Astrocyte of the spinal cord (primary cell): ENCODE data around the gene ALKBH8.
A peak's percentile ranks its signal among the peaks of the same experiment; 100 is the strongest.

ENCODE experiments used
- DNase-seq: peaks from one replicate; pipeline ENCODE4 v3.0.0; 2011; ENCODE audit warnings: low read depth, low spot score
- H3K4me3 ChIP-seq: 2 replicates; pipeline ENCODE4 v1.5.1; 2011; ENCODE audit warnings: low read depth, mild to moderate bottlenecking, low read length, moderate library complexity
- CTCF ChIP-seq: IDR thresholded peaks from 2 replicates; pipeline ENCODE4 v1.5.1; 2012; ENCODE audit warnings: low read depth, mild to moderate bottlenecking, low read length, inconsistent platforms
- in situ Hi-C: cut with HindIII; loops from 2 replicates; pipeline ENCODE4 v1.10.0; 2017; ENCODE audit warnings: low sequenced_read_pairs

ALKBH8 gene

GRCh38 chr11:107493117-107493516 lies 72.4 kb downstream of the ALKBH8 start:
- DNase-seq, result peak; percentile 27
- H3K4me3 ChIP-seq, result no peak overlapping the region
- in situ Hi-C loops, result no loop called here
- TF ChIP-seq CTCF, result no peak

GRCh38 chr11:107490836-107491235 lies 74.7 kb downstream of the ALKBH8 start:
- H3K4me3 ChIP-seq, result no peak overlapping the region
- in situ Hi-C loops, result no loop called here
- TF ChIP-seq CTCF, result no peak
- no peak for DNase-seq

DNA sequence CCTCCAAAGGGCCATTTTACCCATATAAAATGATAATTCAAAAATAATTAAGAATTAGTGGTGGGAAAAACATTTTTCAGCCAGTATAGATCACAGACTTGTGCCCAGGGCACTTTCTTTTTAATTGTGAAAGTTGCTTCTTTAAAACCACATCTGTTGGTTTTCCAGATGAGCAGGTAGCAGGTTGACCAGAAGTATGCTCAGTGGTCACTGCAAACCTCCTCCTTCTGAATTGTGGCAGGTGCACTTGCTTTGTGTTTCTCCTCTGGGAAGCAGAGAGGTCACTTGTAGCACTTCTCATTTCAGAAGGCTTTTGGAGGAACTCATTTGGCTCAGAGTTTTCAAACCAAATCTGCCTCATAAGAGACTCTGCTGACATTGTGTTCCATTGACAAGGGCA lies 83.3 kb downstream of the ALKBH8 start:
- in situ Hi-C loops, result no loop called here
- H3K4me3 ChIP-seq, result no peak overlapping the region
- DNase-seq, result no peak
- no peak for TF ChIP-seq CTCF

- no peak for TF ChIP-seq CTCF
- in situ Hi-C loops, result no loop called here
- H3K4me3 ChIP-seq, result no peak overlapping the region
- DNase-seq, result no peak
Measured at GRCh38 chr11:107478922-107479321, 86.6 kb downstream of the ALKBH8 start.

DNA sequence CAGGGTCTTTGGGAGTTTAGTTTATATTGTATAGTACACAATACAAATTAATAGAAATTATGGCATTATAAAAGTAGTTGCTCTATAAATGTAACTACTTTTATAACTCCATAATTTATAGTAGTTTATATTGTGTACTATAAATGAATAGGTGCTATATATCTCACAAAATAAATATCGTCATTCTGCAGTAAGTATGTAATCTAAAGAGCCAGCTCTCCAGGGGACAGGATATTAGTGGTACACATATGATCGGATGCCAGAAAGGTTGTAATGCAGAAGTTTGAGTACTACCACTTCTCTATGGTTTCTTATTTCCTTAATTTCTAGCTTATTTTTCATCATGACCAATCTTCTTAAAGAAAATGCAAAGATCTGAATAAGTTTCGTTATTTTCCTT lies 87.7 kb downstream of the ALKBH8 start:
- no peak for TF ChIP-seq CTCF
- H3K4me3 ChIP-seq, result no peak overlapping the region
- no peak for DNase-seq
- in situ Hi-C loops, result no loop called here

- no peak for TF ChIP-seq CTCF
Measured at GRCh38 chr11:107473792-107474191, 91.7 kb downstream of the ALKBH8 start.

GRCh38 chr11:107472966-107473365 lies 92.6 kb downstream of the ALKBH8 start:
- in situ Hi-C loops, result no loop called here
- DNase-seq, result no peak
- no peak overlapping the region for H3K4me3 ChIP-seq
- TF ChIP-seq CTCF, result no peak

More at GRCh38 chr11:107473792-107474191, 91.7 kb downstream of the ALKBH8 start:
- no peak for DNase-seq
- H3K4me3 ChIP-seq, result no peak overlapping the region
- in situ Hi-C loops, result no loop called here
